Activated naive CD8-positive, alpha-beta T cell treated with anti-CD3 and anti-CD28 coated beads, Interleukin-2, amount 10 ng/mL, durations not matched to agents 7 days and 5 days (primary cell): Measurements from ENCODE around the gene CBLIF. TPM values are rescaled to one million over a fixed set of nuclear protein-coding genes. Genes with fewer than 3 reads are reported as not detected.
"Not testable (repeated sequence)": the region's sequence is repeated elsewhere in the genome, so short reads cannot be mapped to it uniquely, and the experiment has no call there.

Experiments
- ATAC-seq: fragments of 150-1000 bp; cut with Tn5 transposase; one replicate; pipeline ENCODE4 v1.10.0; 2021; ENCODE audit warnings: low read depth, moderate library complexity
- POLR2A ChIA-PET: fragments of 350-600 bp; sonication (Branson Sonifier 250); formaldehyde crosslinking; loops from one replicate; lab custom pipeline; 2021; ENCODE audit warnings: antibody characterized with exemption; lab: Charles Lee
- DNase-seq: peaks from one replicate; pipeline ENCODE4 v3.0.0; 2021
- H3K27ac Mint-ChIP-seq: one replicate; pipeline ENCODE4 v1.8.0; 2022; ENCODE audit warnings: mild to moderate bottlenecking, mixed read lengths
- H3K27me3 Mint-ChIP-seq: one replicate; pipeline ENCODE4 v1.8.0; 2022; ENCODE audit warnings: mild to moderate bottlenecking, moderate library complexity, mixed read lengths
- H3K36me3 Mint-ChIP-seq: one replicate; pipeline ENCODE4 v1.8.0; 2021; ENCODE audit warnings: mild to moderate bottlenecking, mixed read lengths
- H3K4me1 Mint-ChIP-seq: one replicate; pipeline ENCODE4 v1.8.0; 2021; ENCODE audit warnings: mixed read lengths
- H3K4me3 Mint-ChIP-seq: one replicate; pipeline ENCODE4 v1.8.0; 2022; ENCODE audit warnings: mild to moderate bottlenecking, moderate library complexity, mixed read lengths
- H3K9me3 Mint-ChIP-seq: one replicate; pipeline ENCODE4 v1.8.0; 2021; ENCODE audit warnings: mixed read lengths
- total RNA-seq, 2 experiments: library from RNA; stranded (reverse); gene quantifications; one replicate each; pipeline ENCODE4 v1.2.3, GENCODE V29; 2021

CBLIF gene
- total RNA-seq = not detected

- POLR2A ChIA-PET = no interaction called here
- Mint-ChIP-seq H3K4me1 (no peaks in the 10 kb centered on the region), H3K27ac (no peak within 1 kb of the TSS), H3K27me3 (peaks cover 10% of the 10 kb centered on the region), H3K36me3 (no peaks in the 10 kb centered on the region), H3K4me3 (no peak within 1 kb of the TSS), H3K9me3 (peaks cover 1% of the 10 kb centered on the region)
- ATAC-seq = no peak
- DNase-seq = no peak
Observed at GRCh38 chr11:59845399-59845798, at the start of gene CBLIF. Gene CBLIF (minus strand): TSS chr11:59845499. CDS start chr11:59845453, 46 bp downstream.

GRCh38 chr11:59894616-59895015 is 49.3 kb upstream of the CBLIF start:
- Mint-ChIP-seq H3K4me1 (no peaks in the 10 kb centered on the region), H3K4me3 (no peak overlapping the region), H3K27me3 (peaks cover 4% of the 10 kb centered on the region), H3K9me3 (peaks cover 9% of the 10 kb centered on the region), H3K27ac (no peak overlapping the region), H3K36me3 (no peaks in the 10 kb centered on the region)
- no peak for DNase-seq
- ATAC-seq = no peak
- POLR2A ChIA-PET = no interaction called here

- H3K4me1 Mint-ChIP-seq = no peaks in the 10 kb centered on the region
- DNase-seq (no peak), ATAC-seq (no peak)
- H3K9me3 Mint-ChIP-seq = peaks cover 22% of the 10 kb centered on the region
- no peaks in the 10 kb centered on the region for H3K36me3 Mint-ChIP-seq
- no peak overlapping the region for H3K4me3 Mint-ChIP-seq
- POLR2A ChIA-PET = no interaction called here
- no peak overlapping the region for H3K27ac Mint-ChIP-seq
- H3K27me3 Mint-ChIP-seq = peaks cover 14% of the 10 kb centered on the region
Observed at GRCh38 chr11:59891781-59892181, 46.5 kb upstream of the CBLIF start.

GRCh38 chr11:59887156-59887555 is 41.9 kb upstream of the CBLIF start:
- H3K4me1 Mint-ChIP-seq, POLR2A ChIA-PET, DNase-seq, H3K4me3 Mint-ChIP-seq, H3K27me3 Mint-ChIP-seq, H3K36me3 Mint-ChIP-seq, H3K27ac Mint-ChIP-seq, ATAC-seq: not testable (repeated sequence)
- peaks cover 24% of the 10 kb centered on the region for H3K9me3 Mint-ChIP-seq

- no peak overlapping the region for H3K4me3 Mint-ChIP-seq
- H3K36me3 Mint-ChIP-seq = no peaks in the 10 kb centered on the region
- no peaks in the 10 kb centered on the region for H3K4me1 Mint-ChIP-seq
- H3K27me3 Mint-ChIP-seq = peaks cover 6% of the 10 kb centered on the region
- DNase-seq (no peak), ATAC-seq (no peak)
- H3K27ac Mint-ChIP-seq = no peak overlapping the region
- POLR2A ChIA-PET = no interaction called here
- peaks cover 6% of the 10 kb centered on the region for H3K9me3 Mint-ChIP-seq
Observed at GRCh38 chr11:59883597-59883996, 38.3 kb upstream of the CBLIF start.

GRCh38 chr11:59879567-59879966 is 34.3 kb upstream of the CBLIF start:
- Mint-ChIP-seq H3K9me3 (no peaks in the 10 kb centered on the region), H3K36me3 (no peaks in the 10 kb centered on the region), H3K4me1 (no peaks in the 10 kb centered on the region), H3K27ac (no peak overlapping the region), H3K4me3 (no peak overlapping the region), H3K27me3 (peaks cover 9% of the 10 kb centered on the region)
- POLR2A ChIA-PET = no interaction called here
- DNase-seq (no peak), ATAC-seq (no peak)

- Mint-ChIP-seq H3K27me3 (peaks cover 12% of the 10 kb centered on the region), H3K27ac (no peak within 1 kb of the TSS), H3K4me1 (no peaks in the 10 kb centered on the region), H3K4me3 (no peak within 1 kb of the TSS), H3K9me3 (no peaks in the 10 kb centered on the region), H3K36me3 (no peaks in the 10 kb centered on the region)
- no peak for DNase-seq
- POLR2A ChIA-PET = no interaction called here
- ATAC-seq = no peak
Observed at GRCh38 chr11:59878575-59878974, 33.3 kb upstream of the CBLIF start, which contains the start of gene OOSP3. Gene OOSP3 (plus strand): TSS chr11:59878782. CDS start chr11:59878809, 27 bp downstream.

- Mint-ChIP-seq H3K4me3 (no peak overlapping the region), H3K4me1 (no peaks in the 10 kb centered on the region), H3K9me3 (no peaks in the 10 kb centered on the region), H3K27me3 (peaks cover 12% of the 10 kb centered on the region), H3K27ac (no peak overlapping the region), H3K36me3 (no peaks in the 10 kb centered on the region)
- ATAC-seq (no peak), DNase-seq (no peak)
- POLR2A ChIA-PET = no interaction called here
Observed at GRCh38 chr11:59877784-59878183, 32.5 kb upstream of the CBLIF start.

- H3K36me3 Mint-ChIP-seq = no peaks in the 10 kb centered on the region
- H3K4me1 Mint-ChIP-seq = no peaks in the 10 kb centered on the region
- no peak overlapping the region for H3K4me3 Mint-ChIP-seq
- DNase-seq = no peak
- no peak for ATAC-seq
- H3K9me3 Mint-ChIP-seq = no peaks in the 10 kb centered on the region
- H3K27me3 Mint-ChIP-seq = peaks cover 12% of the 10 kb centered on the region
- POLR2A ChIA-PET = no interaction called here
- no peak overlapping the region for H3K27ac Mint-ChIP-seq
Observed at GRCh38 chr11:59877325-59877724, 32.0 kb upstream of the CBLIF start.

- Mint-ChIP-seq H3K9me3 (no peaks in the 10 kb centered on the region), H3K36me3 (no peaks in the 10 kb centered on the region), H3K27me3 (peaks cover 12% of the 10 kb centered on the region), H3K4me1 (no peaks in the 10 kb centered on the region), H3K27ac (no peak overlapping the region), H3K4me3 (no peak overlapping the region)
- POLR2A ChIA-PET = no interaction called here
- ATAC-seq (no peak), DNase-seq (no peak)
Observed at GRCh38 chr11:59875856-59876519, 30.7 kb upstream of the CBLIF start.

- peaks cover 24% of the 10 kb centered on the region for H3K27me3 Mint-ChIP-seq
- no peaks in the 10 kb centered on the region for H3K36me3 Mint-ChIP-seq
- POLR2A ChIA-PET = no interaction called here
- DNase-seq = no peak
- ATAC-seq = no peak
- H3K4me3 Mint-ChIP-seq = no peak overlapping the region
- H3K9me3 Mint-ChIP-seq = peaks cover 3% of the 10 kb centered on the region
- H3K27ac Mint-ChIP-seq = no peak overlapping the region
- no peaks in the 10 kb centered on the region for H3K4me1 Mint-ChIP-seq
Observed at GRCh38 chr11:59872076-59872475, 26.8 kb upstream of the CBLIF start.

GRCh38 chr11:59867946-59868345 is 22.6 kb upstream of the CBLIF start:
- no peak overlapping the region for H3K27ac Mint-ChIP-seq
- H3K36me3 Mint-ChIP-seq = no peaks in the 10 kb centered on the region
- POLR2A ChIA-PET = no interaction called here
- DNase-seq (no peak), ATAC-seq (no peak)
- no peak overlapping the region for H3K4me3 Mint-ChIP-seq
- H3K27me3 Mint-ChIP-seq = peaks cover 28% of the 10 kb centered on the region
- H3K9me3 Mint-ChIP-seq = peaks cover 3% of the 10 kb centered on the region
- H3K4me1 Mint-ChIP-seq = no peaks in the 10 kb centered on the region

- H3K4me1 Mint-ChIP-seq = no peaks in the 10 kb centered on the region
- peaks cover 28% of the 10 kb centered on the region for H3K27me3 Mint-ChIP-seq
- no peaks in the 10 kb centered on the region for H3K36me3 Mint-ChIP-seq
- no peak overlapping the region for H3K27ac Mint-ChIP-seq
- ATAC-seq (no peak), DNase-seq (no peak)
- peaks cover 3% of the 10 kb centered on the region for H3K9me3 Mint-ChIP-seq
- POLR2A ChIA-PET = no interaction called here
- no peak overlapping the region for H3K4me3 Mint-ChIP-seq
Observed at GRCh38 chr11:59866836-59867235, 21.5 kb upstream of the CBLIF start.

- DNase-seq (no peak), ATAC-seq (no peak)
- POLR2A ChIA-PET = no interaction called here
- Mint-ChIP-seq H3K27me3 (peaks cover 28% of the 10 kb centered on the region), H3K9me3 (peaks cover 3% of the 10 kb centered on the region), H3K4me1 (no peaks in the 10 kb centered on the region), H3K36me3 (no peaks in the 10 kb centered on the region), H3K4me3 (no peak within 1 kb of the TSS), H3K27ac (no peak within 1 kb of the TSS)
Observed at GRCh38 chr11:59866397-59866796, 21.1 kb upstream of the CBLIF start, which contains the start of gene TCN1. Gene TCN1 (minus strand): TSS chr11:59866487. CDS start chr11:59866470, 17 bp downstream.
